RCC 7860 (cell line): ENCODE measurements around the gene HTRA3.

ENCODE experiments used
- DNase-seq: peaks from one replicate; pipeline ENCODE4 v3.0.0-alpha.2; 2015; ENCODE audit warnings: low spot score
- FAIRE-seq: peaks from 2 replicates; lab custom pipeline; 2012; peaks lifted over from hg19 to GRCh38; lab: Jason Lieb, UNC

HTRA3 gene

GRCh38 chr4:8233672-8234484, 35.7 kb upstream of the HTRA3 start:
- FAIRE-seq (no peak), DNase-seq (no peak)

- FAIRE-seq, result no peak
These were observed 34.8 kb upstream of the HTRA3 start for GRCh38 chr4:8234715-8235114.

GRCh38 chr4:8235224-8235623, 34.3 kb upstream of the HTRA3 start:
- FAIRE-seq, result no peak
- DNase-seq, result no peak

More at GRCh38 chr4:8234715-8235114, 34.8 kb upstream of the HTRA3 start:
- no peak for DNase-seq

- no peak for FAIRE-seq
These were observed 33.9 kb upstream of the HTRA3 start for GRCh38 chr4:8235686-8236085.

GRCh38 chr4:8236106-8236919, 33.2 kb upstream of the HTRA3 start:
- DNase-seq, result no peak
- FAIRE-seq, result no peak

More at GRCh38 chr4:8235686-8236085, 33.9 kb upstream of the HTRA3 start:
- no peak for DNase-seq

- no peak for FAIRE-seq
- no peak for DNase-seq
These were observed 32.7 kb upstream of the HTRA3 start for GRCh38 chr4:8236920-8237195.

- FAIRE-seq (no peak), DNase-seq (no peak)
These were observed 32.1 kb upstream of the HTRA3 start for GRCh38 chr4:8237256-8237989.

GRCh38 chr4:8238036-8238511, 31.5 kb upstream of the HTRA3 start:
- DNase-seq (no peak), FAIRE-seq (no peak)

GRCh38 chr4:8238515-8239053, 31.0 kb upstream of the HTRA3 start:
- FAIRE-seq (no peak), DNase-seq (no peak)

- no peak for FAIRE-seq
- DNase-seq, result no peak
These were observed 30.3 kb upstream of the HTRA3 start for GRCh38 chr4:8239226-8239625.

GRCh38 chr4:8239661-8240060, 29.9 kb upstream of the HTRA3 start:
- FAIRE-seq, result no peak
- no peak for DNase-seq

- no peak for FAIRE-seq
These were observed 29.1 kb upstream of the HTRA3 start for GRCh38 chr4:8240211-8241041.

GRCh38 chr4:8241211-8241779, 28.3 kb upstream of the HTRA3 start:
- DNase-seq, result no peak
- no peak for FAIRE-seq

More at GRCh38 chr4:8240211-8241041, 29.1 kb upstream of the HTRA3 start:
- DNase-seq, result no peak

- DNase-seq (peak; percentile 54), FAIRE-seq (no peak)
These were observed 27.5 kb upstream of the HTRA3 start for GRCh38 chr4:8241895-8242696.

GRCh38 chr4:8242782-8243560, 26.6 kb upstream of the HTRA3 start:
- DNase-seq (no peak), FAIRE-seq (no peak)

GRCh38 chr4:8244001-8244757, 25.4 kb upstream of the HTRA3 start:
- DNase-seq, result no peak
- FAIRE-seq, result no peak

- FAIRE-seq, result no peak
These were observed 24.6 kb upstream of the HTRA3 start for GRCh38 chr4:8244931-8245460.

More at GRCh38 chr4:8244931-8245460, 24.6 kb upstream of the HTRA3 start:
- no peak for DNase-seq
